Type B pancreatic cell (in vitro differentiated cells): ENCODE results near the gene ATG2A. TPM values are rescaled to one million over a fixed set of nuclear protein-coding genes. Genes with fewer than 3 reads are reported as not detected.

Experiments used
- DNase-seq: peaks from one replicate; pipeline ENCODE4 v3.0.0; 2021; ENCODE audit warnings: mixed read lengths; ENCODE audit not compliant: unreplicated experiment; ENCODE audit errors: extremely low spot score
- H3K27ac Mint-ChIP-seq: 2 replicates; pipeline ENCODE4 v1.8.0; 2021; ENCODE audit warnings: mild to moderate bottlenecking, mixed read lengths
- H3K27me3 Mint-ChIP-seq: 2 replicates; pipeline ENCODE4 v1.8.0; 2021; ENCODE audit warnings: mixed read lengths
- H3K36me3 Mint-ChIP-seq: 2 replicates; pipeline ENCODE4 v1.8.0; 2021; ENCODE audit warnings: mixed read lengths
- H3K4me1 Mint-ChIP-seq: one replicate; pipeline ENCODE4 v1.8.0; 2021; ENCODE audit warnings: mixed read lengths; ENCODE audit not compliant: unreplicated experiment
- H3K4me3 Mint-ChIP-seq: 2 replicates; pipeline ENCODE4 v1.8.0; 2021; ENCODE audit warnings: mild to moderate bottlenecking, mixed read lengths
- H3K9me3 Mint-ChIP-seq: 2 replicates; pipeline ENCODE4 v1.8.0; 2021; ENCODE audit warnings: mixed read lengths
- CTCF ChIP-seq: fragments of 200-600 bp; sonication (generic); conservative IDR thresholded peaks from 2 replicates; pipeline ENCODE4 v1.5.0; 2021; ENCODE audit warnings: antibody characterized with exemption, mild to moderate bottlenecking
- total RNA-seq: library from RNA; stranded (reverse); gene quantifications from 2 replicates; pipeline ENCODE4 v1.2.1, GENCODE V29; 2021; ENCODE audit warnings: low replicate concordance

Gene ATG2A
- total RNA-seq, 1 donor from 2014 or later: 30.8 TPM

GRCh38 chr11:64951529-64951928 lies 34.5 kb upstream of the ATG2A start:
- H3K27ac Mint-ChIP-seq: no peak overlapping the region
- no peaks in the 10 kb centered on the region for H3K4me1 Mint-ChIP-seq
- DNase-seq: no peak
- TF ChIP-seq CTCF: no peak
- H3K9me3 Mint-ChIP-seq: no peaks in the 10 kb centered on the region
- no peak overlapping the region for H3K4me3 Mint-ChIP-seq
- H3K36me3 Mint-ChIP-seq: no peaks in the 10 kb centered on the region
- H3K27me3 Mint-ChIP-seq: peaks cover 21% of the 10 kb centered on the region

GRCh38 chr11:64947208-64947814 lies 30.3 kb upstream of the ATG2A start:
- DNase-seq: no peak
- Mint-ChIP-seq H3K4me1 (no peaks in the 10 kb centered on the region), H3K4me3 (no peak overlapping the region), H3K27ac (no peak overlapping the region), H3K36me3 (no peaks in the 10 kb centered on the region), H3K9me3 (no peaks in the 10 kb centered on the region), H3K27me3 (peaks cover 37% of the 10 kb centered on the region)
- TF ChIP-seq CTCF: no peak

- H3K27me3 Mint-ChIP-seq: peaks cover 17% of the 10 kb centered on the region
- DNase-seq: no peak
- H3K27ac Mint-ChIP-seq: no peak overlapping the region
- H3K9me3 Mint-ChIP-seq: no peaks in the 10 kb centered on the region
- peaks cover 12% of the 10 kb centered on the region for H3K4me1 Mint-ChIP-seq
- H3K4me3 Mint-ChIP-seq: no peak overlapping the region
- TF ChIP-seq CTCF: no peak
- H3K36me3 Mint-ChIP-seq: no peaks in the 10 kb centered on the region
Observed at GRCh38 chr11:64936539-64936938, 19.5 kb upstream of the ATG2A start.

- no peak for TF ChIP-seq CTCF
- H3K9me3 Mint-ChIP-seq: no peaks in the 10 kb centered on the region
- H3K27ac Mint-ChIP-seq: peak within 1 kb of the TSS; percentile 7
- no peak within 1 kb of the TSS for H3K4me3 Mint-ChIP-seq
- peaks cover 12% of the 10 kb centered on the region for H3K4me1 Mint-ChIP-seq
- H3K27me3 Mint-ChIP-seq: peaks cover 15% of the 10 kb centered on the region
- peaks cover 6% of the 10 kb centered on the region for H3K36me3 Mint-ChIP-seq
- no peak for DNase-seq
Observed at GRCh38 chr11:64935359-64936081, 18.5 kb upstream of the ATG2A start, which contains the start of gene GPHA2. GPHA2 (minus strand) TSS chr11:64935893; CDS start chr11:64935460, 433 bp downstream.

- peaks cover 12% of the 10 kb centered on the region for H3K4me1 Mint-ChIP-seq
- peaks cover 12% of the 10 kb centered on the region for H3K27me3 Mint-ChIP-seq
- peak overlapping the region; percentile 7 for H3K27ac Mint-ChIP-seq
- H3K36me3 Mint-ChIP-seq: peaks cover 7% of the 10 kb centered on the region
- no peaks in the 10 kb centered on the region for H3K9me3 Mint-ChIP-seq
- no peak overlapping the region for H3K4me3 Mint-ChIP-seq
- DNase-seq: no peak
- TF ChIP-seq CTCF: no peak
Observed at GRCh38 chr11:64934682-64935358, 17.8 kb upstream of the ATG2A start.
